Measurements from ENCODE around the gene SETD6.

GRCh38 chr16:58508671-58509251 lies 6.6 kb upstream of the SETD6 start:
- TF ChIP-seq, protein P1, sequence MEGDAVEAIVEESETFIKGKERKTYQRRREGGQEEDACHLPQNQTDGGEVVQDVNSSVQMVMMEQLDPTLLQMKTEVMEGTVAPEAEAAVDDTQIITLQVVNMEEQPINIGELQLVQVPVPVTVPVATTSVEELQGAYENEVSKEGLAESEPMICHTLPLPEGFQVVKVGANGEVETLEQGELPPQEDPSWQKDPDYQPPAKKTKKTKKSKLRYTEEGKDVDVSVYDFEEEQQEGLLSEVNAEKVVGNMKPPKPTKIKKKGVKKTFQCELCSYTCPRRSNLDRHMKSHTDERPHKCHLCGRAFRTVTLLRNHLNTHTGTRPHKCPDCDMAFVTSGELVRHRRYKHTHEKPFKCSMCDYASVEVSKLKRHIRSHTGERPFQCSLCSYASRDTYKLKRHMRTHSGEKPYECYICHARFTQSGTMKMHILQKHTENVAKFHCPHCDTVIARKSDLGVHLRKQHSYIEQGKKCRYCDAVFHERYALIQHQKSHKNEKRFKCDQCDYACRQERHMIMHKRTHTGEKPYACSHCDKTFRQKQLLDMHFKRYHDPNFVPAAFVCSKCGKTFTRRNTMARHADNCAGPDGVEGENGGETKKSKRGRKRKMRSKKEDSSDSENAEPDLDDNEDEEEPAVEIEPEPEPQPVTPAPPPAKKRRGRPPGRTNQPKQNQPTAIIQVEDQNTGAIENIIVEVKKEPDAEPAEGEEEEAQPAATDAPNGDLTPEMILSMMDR (IDR thresholded peaks at IDR 0.05; ENCODE audit: low read length): no peak
- TF ChIP-seq EZH2 (optimal IDR thresholded peaks at IDR 0.05; ENCODE audit: low read depth, low read length): no peak

Data from MM.1S (cell line).